ENCODE results near the gene RPL18A.

RPL18A gene

GRCh38 chr19:17859533-17860330 is at the start of gene RPL18A:
TSS of gene RPL18A (plus strand) at chr19:17859910. CDS start at chr19:17859957, 47 bp downstream.
- DNase-seq: peak; percentile 97

GRCh38 chr19:17811103-17811502 is 48.6 kb upstream of the RPL18A start:
- DNase-seq: no peak

- DNase-seq: no peak
Observed at GRCh38 chr19:17811681-17812080, 48.0 kb upstream of the RPL18A start.

GRCh38 chr19:17812099-17812498 is 47.6 kb upstream of the RPL18A start:
- no peak for DNase-seq

GRCh38 chr19:17817668-17818363 is 41.9 kb upstream of the RPL18A start:
- DNase-seq: no peak

GRCh38 chr19:17821190-17821589 is 38.5 kb upstream of the RPL18A start, which contains the start of gene INSL3:
TSS of gene INSL3 (minus strand) at chr19:17821519. CDS start at chr19:17821506, 13 bp downstream.
- DNase-seq: no peak

- DNase-seq: no peak
Observed at GRCh38 chr19:17824339-17824738, 35.4 kb upstream of the RPL18A start.

GRCh38 chr19:17826508-17827056 is 33.1 kb upstream of the RPL18A start:
- DNase-seq: no peak

- peak; percentile 36 for DNase-seq
Observed at GRCh38 chr19:17829855-17830566, 29.7 kb upstream of the RPL18A start.

GRCh38 chr19:17830567-17831418 is 28.9 kb upstream of the RPL18A start:
- peak; percentile 76 for DNase-seq

- no peak for DNase-seq
Observed at GRCh38 chr19:17831419-17831888, 28.3 kb upstream of the RPL18A start.

- DNase-seq: no peak
Observed at GRCh38 chr19:17832443-17833208, 27.1 kb upstream of the RPL18A start.

- DNase-seq: no peak
Observed at GRCh38 chr19:17834350-17835181, 25.1 kb upstream of the RPL18A start.

GRCh38 chr19:17835182-17836006 is 24.3 kb upstream of the RPL18A start:
- no peak for DNase-seq

GRCh38 chr19:17836530-17836929 is 23.2 kb upstream of the RPL18A start:
- DNase-seq: no peak

GRCh38 chr19:17837972-17838371 is 21.7 kb upstream of the RPL18A start:
- no peak for DNase-seq

GRCh38 chr19:17840019-17840418 is 19.7 kb upstream of the RPL18A start:
- no peak for DNase-seq

- no peak for DNase-seq
Observed at GRCh38 chr19:17841371-17841809, 18.3 kb upstream of the RPL18A start.

Data from NCI-H2029 treated with DMSO at 0.1 percent for 48 hours (cell line).